NCI-H2171 treated with DMSO at 0.1 percent for 48 hours (cell line): Measurements from ENCODE around the gene AP2A2.

ENCODE experiments used
- DNase-seq: peaks from one replicate; lab custom pipeline; 2025; lab: John Stamatoyannopoulos, UW

AP2A2 gene

GRCh38 chr11:1059759-1060158 lies 134.1 kb downstream of the AP2A2 start:
- DNase-seq, result no peak

GRCh38 chr11:1060410-1060809 lies 134.7 kb downstream of the AP2A2 start:
- DNase-seq, result no peak

GRCh38 chr11:1060852-1061616 lies 135.4 kb downstream of the AP2A2 start:
- no peak for DNase-seq
